ENCODE measurements around the gene ZNF683. TPM values are rescaled to one million over a fixed set of nuclear protein-coding genes. Genes with fewer than 3 reads are reported as not detected.

ZNF683 gene
- total and polyA plus RNA-seq, 9 of the 15 experiments (the other 6 are each of a cell fraction or from before 2014, with no cell fraction given) = not detected

- TF ChIP-seq, protein P1, sequence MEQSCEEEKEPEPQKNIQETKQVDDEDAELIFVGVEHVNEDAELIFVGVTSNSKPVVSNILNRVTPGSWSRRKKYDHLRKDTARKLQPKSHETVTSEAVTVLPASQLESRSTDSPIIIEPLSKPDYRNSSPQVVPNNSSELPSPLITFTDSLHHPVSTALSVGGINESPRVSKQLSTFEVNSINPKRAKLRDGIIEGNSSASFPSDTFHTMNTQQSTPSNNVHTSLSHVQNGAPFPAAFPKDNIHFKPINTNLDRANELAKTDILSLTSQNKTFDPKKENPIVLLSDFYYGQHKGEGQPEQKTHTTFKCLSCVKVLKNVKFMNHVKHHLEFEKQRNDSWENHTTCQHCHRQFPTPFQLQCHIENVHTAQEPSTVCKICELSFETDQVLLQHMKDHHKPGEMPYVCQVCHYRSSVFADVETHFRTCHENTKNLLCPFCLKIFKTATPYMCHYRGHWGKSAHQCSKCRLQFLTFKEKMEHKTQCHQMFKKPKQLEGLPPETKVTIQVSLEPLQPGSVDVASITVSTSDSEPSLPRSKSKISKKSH (CRISPR knock-in tag; IDR thresholded peaks at IDR 0.05) = no peak
- TF ChIP-seq TRIM28 (IDR thresholded peaks at IDR 0.05) (no peak), PCBP1 (IDR thresholded peaks at IDR 0.05; ENCODE audit: low read depth, low read length, poor library complexity, severe bottlenecking) (no peak), NRF1 (conservative IDR thresholded peaks at IDR 0.05 in 1 of 2, IDR thresholded peaks at IDR 0.05 in 1 of 2) (no peak)
These were observed 731 bp upstream of the ZNF683 start (continued) for GRCh38 chr1:26373281-26373680.

GRCh38 chr1:26372039-26372438, 511 bp downstream of the ZNF683 start:
- Histone ChIP-seq H3K9ac (ENCODE audit: insufficient read depth in 1 of 2, low read depth in 2 of 2, low read length in 2 of 2) (peak overlapping the region in 1 of 2 experiments; percentile 28; a peak in 1 of 4 replicates), H3K79me2 (ENCODE audit: control insufficient read depth, insufficient read depth, low read length) (no peaks in the 10 kb centered on the region), H4K20me1 (replicated peaks; ENCODE audit: control insufficient read depth, insufficient read depth, low read length) (no peaks in the 10 kb centered on the region), H3K4me1 (replicated peaks in 1 of 2; ENCODE audit: control insufficient read depth in 2 of 2, insufficient read depth in 2 of 2, low read length in 2 of 2) (peaks cover 14 to 18% of the 10 kb centered on the region in 2 experiments), H3K9me1 (ENCODE audit: control insufficient read depth, insufficient read depth, low read length) (no peaks in the 10 kb centered on the region), H3K27ac (ENCODE audit: extremely low read depth, low read depth, low read length) (no peak overlapping the region), H3K27me3 (ENCODE audit: control insufficient read depth in 2 of 2, insufficient read depth in 2 of 2, low read length in 2 of 2) (no peaks in the 10 kb centered on the region), H2AFZ (ENCODE audit: low read depth, low read length) (no peak overlapping the region), H3K4me2 (ENCODE audit: insufficient read depth, low read length) (no peak overlapping the region), H3K9me3 (replicated peaks; ENCODE audit: control insufficient read depth, insufficient read depth, low read depth, low read length) (peaks cover 4% of the 10 kb centered on the region; the same call in 1 of the 2 replicates), H3K36me3 (ENCODE audit: control insufficient read depth, insufficient read depth, low read length) (no peaks in the 10 kb centered on the region), H3K4me3 (no peak overlapping the region)
- WGBS (ENCODE audit: insufficient coverage, low coverage, missing lambda C conversion rate) = 67% methylated on average over 5 of the region's 5 CpGs
- ATAC-seq (no peak), DNase-seq (ENCODE audit: extremely low read depth in 1 of 4, low spot score in 3 of 4) (no peak), FAIRE-seq (no peak)
- no TSS peak for BruUV-seq (replicated peaks)
- CTCF ChIA-PET (ENCODE audit: low intra/inter-chr PET ratio) = interaction anchor here (0.6 kb wide), 1 partner anchor 204 kb away, joined by 3 read pairs; no protein-coding TSS in a partner anchor
- POLR2A ChIA-PET = no interaction called here
- in situ Hi-C loops (cut with MboI) = no loop called here
- intact Hi-C loops (cut with micrococcal nuclease) = no loop called here
- TF ChIP-seq CEBPZ (IDR thresholded peaks at IDR 0.05; ENCODE audit: borderline replicate concordance, low read depth, low read length) (no peak), ZNF398 (CRISPR knock-in tag; IDR thresholded peaks at IDR 0.05) (no peak), ZNF174 (CRISPR knock-in tag; IDR thresholded peaks at IDR 0.05) (no peak), HDAC6 (IDR thresholded peaks at IDR 0.05; ENCODE audit: low read depth, low read length) (no peak), JUND (IDR thresholded peaks at IDR 0.05; ENCODE audit: borderline replicate concordance, low read depth, low read length) (peak; percentile 13; the same call in 1 of the 2 replicates), JUND (tag; IDR thresholded peaks at IDR 0.05; ENCODE audit: borderline replicate concordance, low read depth, low read length) (no peak)
- TF ChIP-seq, protein P2, sequence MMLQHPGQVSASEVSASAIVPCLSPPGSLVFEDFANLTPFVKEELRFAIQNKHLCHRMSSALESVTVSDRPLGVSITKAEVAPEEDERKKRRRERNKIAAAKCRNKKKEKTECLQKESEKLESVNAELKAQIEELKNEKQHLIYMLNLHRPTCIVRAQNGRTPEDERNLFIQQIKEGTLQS (IDR thresholded peaks at IDR 0.05) = peak; percentile 34; the same call in 1 of the 2 replicates
- TF ChIP-seq, protein P2 (CRISPR knock-in tag; conservative IDR thresholded peaks at IDR 0.05) = no peak
